SU-DHL-6 (cell line): ENCODE measurements around the gene VPS9D1.

ENCODE experiments used
- H2AFZ ChIP-seq: fragments of 200-600 bp; sonication (generic); 2 replicates; pipeline ENCODE4 v1.6.1; 2014; ENCODE audit warnings: low read depth, mild to moderate bottlenecking, moderate library complexity, mixed read lengths, antibody characterized with exemption, low read length; ENCODE audit not compliant: severe bottlenecking
- H3F3A ChIP-seq: fragments of 200-600 bp; shearing (Covaris generic); 2 replicates; pipeline ENCODE4 v1.6.0; 2016; ENCODE audit warnings: antibody characterized with exemption, mild to moderate bottlenecking; ENCODE audit not compliant: insufficient read depth
- H3K27ac ChIP-seq: fragments of 200-600 bp; sonication (generic); 2 replicates; pipeline ENCODE4 v1.5.1; 2016; ENCODE audit warnings: low read depth, mild to moderate bottlenecking, low read length, moderate library complexity, mixed read lengths
- H3K27me3 ChIP-seq: fragments of 200-600 bp; sonication (generic), shearing (Covaris generic); 2 replicates; pipeline ENCODE4 v1.6.0; 2014; ENCODE audit warnings: mild to moderate bottlenecking, low read length
- H3K36me3 ChIP-seq: fragments of 200-600 bp; sonication (generic); 2 replicates; pipeline ENCODE4 v1.6.1; 2014; ENCODE audit warnings: mild to moderate bottlenecking, low read length, mixed read lengths
- H3K4me2 ChIP-seq: fragments of 300-600, 200-600 bp; shearing (Covaris generic), sonication (generic); 2 replicates; pipeline ENCODE4 v1.6.0; 2014; ENCODE audit warnings: low read length, low read depth, mild to moderate bottlenecking; ENCODE audit not compliant: poor library complexity, severe bottlenecking
- H3K4me3 ChIP-seq: fragments of 200-600 bp; sonication (generic); 2 replicates; pipeline ENCODE4 v1.5.1; 2014; ENCODE audit warnings: antibody characterized with exemption, low read length, mild to moderate bottlenecking, mixed read lengths; ENCODE audit not compliant: insufficient read depth, poor library complexity, severe bottlenecking
- H3K79me2 ChIP-seq: fragments of 200-600 bp; sonication (generic); 2 replicates; pipeline ENCODE4 v1.6.1; 2014; ENCODE audit warnings: mild to moderate bottlenecking, low read length, moderate library complexity; ENCODE audit not compliant: insufficient read depth
- H3K9ac ChIP-seq: fragments of 200-600 bp; sonication (generic); 2 replicates; pipeline ENCODE4 v1.7.0; 2014; ENCODE audit warnings: mild to moderate bottlenecking, low read length
- H3K9me2 ChIP-seq: fragments of 200-600 bp; sonication (generic); replicated peaks from 2 replicates; pipeline ENCODE4 v1.6.1; 2014; ENCODE audit warnings: low read length; ENCODE audit not compliant: insufficient read depth
- H3K9me3 ChIP-seq: fragments of 200-600 bp; sonication (generic); 2 replicates; pipeline ENCODE4 v1.6.1; 2014; ENCODE audit warnings: low read length, mixed read lengths; ENCODE audit not compliant: insufficient read depth
- H4K20me1 ChIP-seq: fragments of 200-600 bp; sonication (generic); 2 replicates; pipeline ENCODE4 v1.6.1; 2014; ENCODE audit warnings: low read depth, mild to moderate bottlenecking, antibody characterized with exemption, low read length, moderate library complexity, mixed read lengths
- CTCF ChIP-seq: fragments of 200-600 bp; sonication (generic); IDR thresholded peaks from one replicate; pipeline ENCODE4 v1.5.1; 2017; ENCODE audit warnings: antibody characterized with exemption, mild to moderate bottlenecking, low read length, moderate library complexity; ENCODE audit not compliant: insufficient read depth, poor library complexity, severe bottlenecking
- EZH2phosphoT487 ChIP-seq: fragments of 200-600 bp; sonication (generic), shearing (Covaris generic); conservative IDR thresholded peaks from 2 replicates; pipeline ENCODE4 v1.6.1; 2018; ENCODE audit warnings: mild to moderate bottlenecking, antibody characterized with exemption, low read length, moderate library complexity, mixed read lengths

Gene VPS9D1

GRCh38 chr16:89729293-89729692 lies 8.6 kb upstream of the VPS9D1 start:
- Histone ChIP-seq H3F3A (peaks cover 7% of the 10 kb centered on the region; the same call in 1 of the 2 replicates), H4K20me1 (no peaks in the 10 kb centered on the region), H3K27me3 (no peaks in the 10 kb centered on the region), H3K4me3 (no peak overlapping the region), H3K4me2 (no peak overlapping the region), H2AFZ (no peak overlapping the region), H3K27ac (no peak overlapping the region), H3K9me2 (no peaks in the 10 kb centered on the region), H3K9ac (no peak overlapping the region), H3K79me2 (no peaks in the 10 kb centered on the region), H3K36me3 (no peaks in the 10 kb centered on the region), H3K9me3 (no peaks in the 10 kb centered on the region)
- TF ChIP-seq EZH2phosphoT487 (no peak), CTCF (no peak)

GRCh38 chr16:89727406-89728120 lies 6.9 kb upstream of the VPS9D1 start:
- no peak for TF ChIP-seq EZH2phosphoT487
- no peak for TF ChIP-seq CTCF

GRCh38 chr16:89723279-89724250 lies 2.9 kb upstream of the VPS9D1 start:
- no peak overlapping the region for H2AFZ ChIP-seq
- no peaks in the 10 kb centered on the region for H3K27me3 ChIP-seq
- no peaks in the 10 kb centered on the region for H3K9me3 ChIP-seq
- no peaks in the 10 kb centered on the region for H3K36me3 ChIP-seq
- TF ChIP-seq CTCF (no peak), EZH2phosphoT487 (no peak)
- H3K4me3 ChIP-seq = no peak overlapping the region
- H3K27ac ChIP-seq = no peak overlapping the region
- H3K4me2 ChIP-seq = no peak overlapping the region
- peaks cover 7% of the 10 kb centered on the region; the same call in 1 of the 2 replicates for H4K20me1 ChIP-seq
- H3K9me2 ChIP-seq = no peaks in the 10 kb centered on the region
- H3K9ac ChIP-seq = no peak overlapping the region
- peaks cover 5% of the 10 kb centered on the region for H3F3A ChIP-seq
- H3K79me2 ChIP-seq = no peaks in the 10 kb centered on the region

More at GRCh38 chr16:89727406-89728120, 6.9 kb upstream of the VPS9D1 start:
- Histone ChIP-seq H3K9ac (no peak overlapping the region), H3K4me3 (no peak overlapping the region), H3K79me2 (no peaks in the 10 kb centered on the region), H3K27me3 (no peaks in the 10 kb centered on the region), H3F3A (peaks cover 7% of the 10 kb centered on the region; the same call in 1 of the 2 replicates), H3K36me3 (no peaks in the 10 kb centered on the region), H3K27ac (no peak overlapping the region), H2AFZ (no peak overlapping the region), H3K9me3 (no peaks in the 10 kb centered on the region), H3K9me2 (no peaks in the 10 kb centered on the region), H4K20me1 (peaks cover 3% of the 10 kb centered on the region; the same call in 1 of the 2 replicates), H3K4me2 (no peak overlapping the region)
